K562 (cell line): ENCODE results near the gene ACTN4. TPM values are rescaled to one million over a fixed set of nuclear protein-coding genes. Genes with fewer than 3 reads are reported as not detected.

Experiments
- ATAC-seq: fragments of 200-7000 bp; cut with Tn5 transposase; 3 replicates; pipeline ENCODE4 v1.9.1; 2020; ENCODE audit warnings: moderate library complexity
- BruUV-seq: library from RNA; stranded (reverse); fragments of 400-500 nt; replicated peaks from 2 replicates; lab custom pipeline; 2021; lab: Mats Ljungman, UMichigan
- CTCF ChIA-PET: fragments of 300-600 bp; formaldehyde crosslinking; extraction: SDS; loops from one replicate; lab custom pipeline; 2021; ENCODE audit warnings: low intra/inter-chr PET ratio; lab: Yijun Ruan, JAX
- POLR2A ChIA-PET: fragments of 300-600, 350-650 bp; sonication (Branson Sonifier 250); formaldehyde crosslinking; extraction: SDS; loops from one replicate; lab custom pipeline; 2021; ENCODE audit warnings: antibody characterized with exemption, inconsistent platforms; lab: Yijun Ruan, JAX
- DNase-seq, 4 experiments: peaks; one replicate each; pipeline versions ENCODE4 v3.0.0 to v3.0.0-alpha.2; 2011 to 2018; ENCODE audit warnings: low spot score in 3 of 4, mixed read lengths in 3 of 4; ENCODE audit errors: extremely low read depth in 1 of 4
- FAIRE-seq: peaks from 2 replicates; lab custom pipeline; 2011; peaks lifted over from hg19 to GRCh38; lab: Jason Lieb, UNC
- H2AFZ ChIP-seq: 2 replicates; pipeline ENCODE4 v1.6.0; 2011; ENCODE audit warnings: low read depth, low read length, control low read depth, inconsistent platforms
- H3K27ac ChIP-seq: fragments of 200-600 bp; 3 replicates; pipeline ENCODE4 v1.8.0; 2011; ENCODE audit warnings: low read depth, mild to moderate bottlenecking, control low read depth, inconsistent platforms, low read length, moderate library complexity, mixed read lengths; ENCODE audit errors: extremely low read depth
- H3K27me3 ChIP-seq, 2 experiments: fragments of 300-600 bp in 1 of 2; 2 replicates in 1 of 2; 3 replicates in 1 of 2; pipeline versions ENCODE4 v1.6.0 to v1.8.0; 2011; ENCODE audit warnings: inconsistent platforms in 2 of 2, low read length in 2 of 2, mild to moderate bottlenecking in 1 of 2, mixed read lengths in 1 of 2, moderate library complexity in 1 of 2; ENCODE audit not compliant: control insufficient read depth in 2 of 2, insufficient read depth in 2 of 2
- H3K36me3 ChIP-seq: fragments of 300-600 bp; 3 replicates; pipeline ENCODE4 v1.8.0; 2011; ENCODE audit warnings: mild to moderate bottlenecking, low read length, inconsistent platforms; ENCODE audit not compliant: control insufficient read depth, insufficient read depth
- H3K4me1 ChIP-seq, 2 experiments: fragments of 200-600 bp in 1 of 2; replicated peaks in 1 of 2; 2 replicates in 1 of 2; 3 replicates in 1 of 2; pipeline versions ENCODE4 v1.5.1 to v1.8.0; 2011; ENCODE audit warnings: inconsistent platforms in 2 of 2, low read length in 2 of 2, mild to moderate bottlenecking in 1 of 2, mixed read lengths in 1 of 2, moderate library complexity in 1 of 2; ENCODE audit not compliant: control insufficient read depth in 2 of 2, insufficient read depth in 2 of 2
- H3K4me2 ChIP-seq: 2 replicates; pipeline ENCODE4 v1.6.1; 2011; ENCODE audit warnings: low read length, control low read depth, inconsistent platforms, mixed read lengths; ENCODE audit not compliant: insufficient read depth
- H3K4me3 ChIP-seq: fragments of 200-600 bp; sonication (generic), shearing (Covaris generic); 2 replicates; pipeline ENCODE4 v1.5.1; 2016; ENCODE audit warnings: control low read depth, inconsistent platforms
- H3K79me2 ChIP-seq: fragments of 200-600 bp; 3 replicates; pipeline ENCODE4 v1.8.0; 2011; ENCODE audit warnings: low read length, inconsistent platforms; ENCODE audit not compliant: control insufficient read depth, insufficient read depth
- H3K9ac ChIP-seq, 2 experiments: 2 replicates each; pipeline versions ENCODE4 v1.6.0 to v1.6.1; 2011; ENCODE audit warnings: low read depth in 2 of 2, low read length in 2 of 2, control low read depth in 1 of 2, inconsistent platforms in 1 of 2, mild to moderate bottlenecking in 1 of 2, mixed read lengths in 1 of 2; ENCODE audit not compliant: insufficient read depth in 1 of 2
- H3K9me1 ChIP-seq: one replicate; pipeline ENCODE4 v1.6.0; 2011; ENCODE audit warnings: inconsistent platforms, mild to moderate bottlenecking, low read length, moderate library complexity; ENCODE audit not compliant: control insufficient read depth, insufficient read depth
- H3K9me3 ChIP-seq: replicated peaks from 2 replicates; pipeline ENCODE4 v1.5.1; 2011; ENCODE audit warnings: low read depth, low read length, inconsistent platforms; ENCODE audit not compliant: control insufficient read depth, insufficient read depth
- H4K20me1 ChIP-seq: replicated peaks from 2 replicates; pipeline ENCODE4 v1.6.1; 2011; ENCODE audit warnings: low read length, inconsistent platforms, mixed read lengths; ENCODE audit not compliant: control insufficient read depth, insufficient read depth
- NRF1 ChIP-seq, 2 experiments: fragments of 450-650 bp; IDR thresholded peaks in 1 of 2; conservative IDR thresholded peaks in 1 of 2; 2 replicates each; pipeline ENCODE4 v1.6.1; 2014; ENCODE audit warnings: mild to moderate bottlenecking in 2 of 2
- POLR2G ChIP-seq: fragments of 200-400 bp; formaldehyde crosslinking; IDR thresholded peaks from 2 replicates; pipeline ENCODE4 v1.6.1; 2017; ENCODE audit warnings: low read depth, mild to moderate bottlenecking, antibody characterized with exemption, low read length, moderate library complexity
- RBM22 ChIP-seq: fragments of 200-400 bp; formaldehyde crosslinking; IDR thresholded peaks from 2 replicates; pipeline ENCODE4 v1.6.1; 2018; ENCODE audit warnings: low read length, low read depth; ENCODE audit not compliant: poor library complexity, severe bottlenecking
- WGBS: fragments of 100-300 bp; shearing (Covaris generic); methylation state at CpG from one replicate; pipeline ENCODE4 v1.1.6; 2016; ENCODE audit warnings: low coverage, mixed read lengths; ENCODE audit not compliant: insufficient coverage; ENCODE audit errors: missing lambda C conversion rate; 5-methylcytosine and 5-hydroxymethylcytosine counted together
- in situ Hi-C: fragments of 300-500 bp; cut with MboI; formaldehyde crosslinking; loops from 4 replicates; pipeline ENCODE4 v1.15.0; 2018; ENCODE audit warnings: inconsistent platforms, mixed read lengths
- intact Hi-C: fragments of 100-400 bp; cut with micrococcal nuclease; formaldehyde crosslinking; loops from 2 replicates; pipeline ENCODE4 v1.14.2; 2022
- polyA plus RNA-seq, 8 experiments: library from polyadenylated mRNA; depleted of rRNA in 4 of 8; stranded (reverse) in 5 of 8; unstranded in 3 of 8; fragments of >200 nt; fragmentation: Nextera tagmentation in 2 of 8; fragmentation: Illumina TruSeq in 1 of 8; extraction: Ambion mirVana in 2 of 8; extraction: Trizol in 1 of 8; gene quantifications; 2 replicates each; pipeline versions ENCODE4 v1.2.1 to v1.2.3, GENCODE V29; 2011 to 2014; ENCODE audit warnings: inconsistent platforms in 1 of 8, missing spikeins in 1 of 8
- total RNA-seq, 7 experiments: library from RNA; depleted of rRNA in 6 of 7; stranded (reverse); fragments of >200 nt in 6 of 7; fragmentation: Illumina TruSeq in 2 of 7; extraction: Trizol in 2 of 7; gene quantifications; 2 replicates each; pipeline versions ENCODE4 v1.2.1 to v1.2.3, GENCODE V29; 2011 to 2021; ENCODE audit warnings: low replicate concordance in 1 of 7
- TF ChIP-seq, protein P1 (sequence below): fragments of 450-650 bp; conservative IDR thresholded peaks from 2 replicates; pipeline ENCODE4 v1.6.1; 2016; ENCODE audit warnings: missing genetic modification characterization, low read depth, mild to moderate bottlenecking, control low read depth, missing compliant biosample characterization

ACTN4 gene
- total and polyA plus RNA-seq, 9 of the 15 experiments (the other 6 are each of a cell fraction or from before 2014, with no cell fraction given), result 3.1 to 385 (median 125) TPM

DNA sequence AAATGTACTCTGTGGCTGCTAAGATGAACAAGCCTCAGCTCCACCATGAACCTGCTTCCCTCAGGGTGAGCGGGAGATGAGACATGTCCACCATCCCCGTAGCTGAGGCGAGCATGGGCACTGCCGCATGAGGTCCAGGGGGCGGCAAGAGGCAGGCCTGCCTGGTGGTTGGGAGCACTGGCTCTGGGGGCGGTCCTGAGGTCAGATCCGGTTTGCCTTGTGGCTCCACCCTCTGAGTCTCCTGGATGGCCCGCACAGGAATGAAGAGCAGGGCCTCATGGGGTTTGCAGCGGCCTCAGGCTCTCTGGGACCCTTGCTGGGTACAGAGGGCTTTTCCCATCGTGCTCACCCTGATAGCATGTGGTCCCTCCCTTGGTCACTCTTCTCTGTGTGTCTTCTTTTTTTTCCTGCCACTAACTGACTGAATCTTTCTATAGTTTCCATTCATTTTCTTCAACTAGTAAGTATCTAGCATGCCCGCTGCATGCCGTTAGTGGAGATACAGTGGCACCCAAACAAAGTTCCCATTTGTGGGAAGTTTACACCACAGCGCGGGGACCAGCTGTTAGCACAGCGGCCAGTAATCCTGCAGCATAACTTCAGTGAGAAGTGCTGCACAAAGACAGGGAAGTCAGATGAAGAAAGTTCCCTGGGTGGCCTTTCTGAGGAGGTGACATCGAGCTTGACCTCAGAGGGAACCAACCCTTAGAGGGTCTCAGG is 59.5 kb downstream of the ACTN4 start:
- H3K9ac ChIP-seq, result 0 out of 4 replicates have a peak overlapping the region, but pooled peaks of 1 of the 2 experiments have one; percentile 6

More for the DNA sequence above, 59.5 kb downstream of the ACTN4 start:
- Histone ChIP-seq H2AFZ (no peak overlapping the region), H3K4me2 (no peak overlapping the region), H3K9me1 (no peaks in the 10 kb centered on the region), H3K27me3 (no peaks in the 10 kb centered on the region), H3K79me2 (no peaks in the 10 kb centered on the region)
- no peak for FAIRE-seq
- in situ Hi-C loops, result no loop called here
- ChIA-PET POLR2A (interaction anchor here (0.9 to 1.0 kb wide), 2 partner anchors 8 to 12 kb away, joined by 3 to 4 read pairs; no protein-coding TSS in a partner anchor), CTCF (no interaction called here)
- TF ChIP-seq RBM22, result peak; percentile 75
- TF ChIP-seq, protein P1, sequence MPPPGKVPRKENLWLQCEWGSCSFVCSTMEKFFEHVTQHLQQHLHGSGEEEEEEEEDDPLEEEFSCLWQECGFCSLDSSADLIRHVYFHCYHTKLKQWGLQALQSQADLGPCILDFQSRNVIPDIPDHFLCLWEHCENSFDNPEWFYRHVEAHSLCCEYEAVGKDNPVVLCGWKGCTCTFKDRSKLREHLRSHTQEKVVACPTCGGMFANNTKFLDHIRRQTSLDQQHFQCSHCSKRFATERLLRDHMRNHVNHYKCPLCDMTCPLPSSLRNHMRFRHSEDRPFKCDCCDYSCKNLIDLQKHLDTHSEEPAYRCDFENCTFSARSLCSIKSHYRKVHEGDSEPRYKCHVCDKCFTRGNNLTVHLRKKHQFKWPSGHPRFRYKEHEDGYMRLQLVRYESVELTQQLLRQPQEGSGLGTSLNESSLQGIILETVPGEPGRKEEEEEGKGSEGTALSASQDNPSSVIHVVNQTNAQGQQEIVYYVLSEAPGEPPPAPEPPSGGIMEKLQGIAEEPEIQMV (tag), result no peak
- TF ChIP-seq POLR2G, result peak; percentile 64
- TF ChIP-seq NRF1 (conservative IDR thresholded peaks at IDR 0.05 in 1 of 2, IDR thresholded peaks at IDR 0.05 in 1 of 2), result no peak
- TF ChIP-seq, all 486 proteins: peak for 2
- DNase-seq (no peak), ATAC-seq (no peak)
- Histone ChIP-seq H3K9me3 (no peaks in the 10 kb centered on the region), H3K4me1 (peaks cover 0 to 14% of the 10 kb centered on the region in 2 experiments; a peak in 1 of 5 replicates), H4K20me1 (peaks cover 8% of the 10 kb centered on the region), H3K27ac (no peak overlapping the region), H3K36me3 (peaks cover 99% of the 10 kb centered on the region; the same call in 2 of the 3 replicates), H3K4me3 (no peak overlapping the region)
- 89% methylated on average over 12 of the region's 16 CpGs for WGBS
- no TSS peak for BruUV-seq
- intact Hi-C loops, result no loop called here
